ENCODE data around the gene NOL4L. TPM values are rescaled to one million over a fixed set of nuclear protein-coding genes. Genes with fewer than 3 reads are reported as not detected.

Gene NOL4L
- 30.5 and 32.7 TPM in 2 replicates for total RNA-seq
- long read RNA-seq, partial matches to known transcripts: 0 of 21 reads
- long read RNA-seq, other reads (novel, unspliced or antisense): 20 of 21 reads

- H3K9me3 Mint-ChIP-seq (ENCODE audit: unreplicated experiment): no peaks in the 10 kb centered on the region
- H3K4me1 Mint-ChIP-seq (ENCODE audit: unreplicated experiment): peaks cover 28% of the 10 kb centered on the region
- peak within 1 kb of the TSS; percentile 82 for H3K4me3 Mint-ChIP-seq (ENCODE audit: unreplicated experiment)
- H3K27ac Mint-ChIP-seq (ENCODE audit: unreplicated experiment): peak within 1 kb of the TSS; percentile 31
- peaks cover 3% of the 10 kb centered on the region for H3K27me3 Mint-ChIP-seq (ENCODE audit: unreplicated experiment)
- DNase-seq (ENCODE audit: extremely low spot score, unreplicated experiment): no peak
- no peaks in the 10 kb centered on the region for H3K36me3 Mint-ChIP-seq (ENCODE audit: unreplicated experiment)
- TF ChIP-seq CTCF (IDR thresholded peaks at IDR 0.05): no peak
Observed at GRCh38 chr20:32585011-32585585, at the start of gene NOL4L. TSS of gene NOL4L (minus strand) at chr20:32585333. CDS start at chr20:32584890, 443 bp downstream.

- DNase-seq (ENCODE audit: extremely low spot score, unreplicated experiment): no peak
- Mint-ChIP-seq H3K27me3 (ENCODE audit: unreplicated experiment) (no peaks in the 10 kb centered on the region), H3K9me3 (ENCODE audit: unreplicated experiment) (no peaks in the 10 kb centered on the region), H3K4me3 (ENCODE audit: unreplicated experiment) (no peak overlapping the region), H3K4me1 (ENCODE audit: unreplicated experiment) (peaks cover 31% of the 10 kb centered on the region), H3K36me3 (ENCODE audit: unreplicated experiment) (no peaks in the 10 kb centered on the region), H3K27ac (ENCODE audit: unreplicated experiment) (no peak overlapping the region)
- no peak for TF ChIP-seq CTCF (IDR thresholded peaks at IDR 0.05)
Observed at GRCh38 chr20:32634041-32634805, 49.1 kb upstream of the NOL4L start.

DNA sequence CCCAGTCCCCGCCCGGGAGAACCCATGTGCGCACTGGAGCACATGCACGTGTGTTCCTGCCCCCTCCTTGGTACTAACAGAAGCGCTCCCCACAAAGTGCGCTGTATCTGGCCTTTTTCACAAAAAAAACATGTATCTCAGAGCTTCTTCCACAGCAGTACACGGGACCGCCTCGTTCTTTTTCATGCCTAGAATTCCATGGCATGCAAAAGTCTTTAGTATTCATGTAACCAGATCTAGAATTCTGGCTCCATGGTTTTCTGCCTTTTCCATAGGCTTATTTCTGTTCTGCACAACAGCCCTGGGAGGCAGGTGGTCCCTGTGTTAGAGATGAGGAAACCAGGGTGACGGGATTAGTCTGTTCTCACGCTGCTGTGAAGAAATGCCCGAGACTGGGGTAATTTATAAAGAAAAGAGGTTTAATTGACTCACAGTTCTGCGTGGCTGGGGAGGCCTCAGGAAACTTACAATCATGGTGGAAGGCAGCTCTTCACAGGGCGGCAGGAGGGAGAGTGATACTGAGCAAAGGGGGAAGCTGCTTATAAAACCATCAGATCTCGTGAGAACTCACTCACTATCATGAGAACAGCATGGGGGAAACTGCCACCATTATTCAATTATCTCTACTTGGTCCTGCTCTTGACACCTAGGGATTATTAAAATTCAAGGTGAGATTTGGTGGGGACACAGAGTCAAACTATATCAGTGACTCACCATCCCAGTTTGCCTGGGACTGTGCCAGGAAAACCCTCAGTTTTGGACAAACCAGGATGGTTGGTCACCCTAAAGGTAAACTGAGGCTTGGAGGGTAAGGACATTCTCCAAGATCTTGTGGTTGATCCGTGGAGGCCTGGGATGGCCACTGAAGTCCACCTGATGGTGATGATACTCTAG is 47.6 kb upstream of the NOL4L start:
- DNase-seq (ENCODE audit: extremely low spot score, unreplicated experiment): no peak
- Mint-ChIP-seq H3K9me3 (ENCODE audit: unreplicated experiment) (no peaks in the 10 kb centered on the region), H3K4me3 (ENCODE audit: unreplicated experiment) (no peak overlapping the region), H3K36me3 (ENCODE audit: unreplicated experiment) (no peaks in the 10 kb centered on the region), H3K27ac (ENCODE audit: unreplicated experiment) (no peak overlapping the region), H3K4me1 (ENCODE audit: unreplicated experiment) (peaks cover 33% of the 10 kb centered on the region), H3K27me3 (ENCODE audit: unreplicated experiment) (no peaks in the 10 kb centered on the region)
- no peak for TF ChIP-seq CTCF (IDR thresholded peaks at IDR 0.05)

- Mint-ChIP-seq H3K27me3 (ENCODE audit: unreplicated experiment) (no peaks in the 10 kb centered on the region), H3K27ac (ENCODE audit: unreplicated experiment) (no peak overlapping the region), H3K36me3 (ENCODE audit: unreplicated experiment) (no peaks in the 10 kb centered on the region), H3K4me3 (ENCODE audit: unreplicated experiment) (no peak overlapping the region), H3K9me3 (ENCODE audit: unreplicated experiment) (no peaks in the 10 kb centered on the region), H3K4me1 (ENCODE audit: unreplicated experiment) (peaks cover 38% of the 10 kb centered on the region)
- no peak for TF ChIP-seq CTCF (IDR thresholded peaks at IDR 0.05)
- no peak for DNase-seq (ENCODE audit: extremely low spot score, unreplicated experiment)
Observed at GRCh38 chr20:32631933-32632460, 46.9 kb upstream of the NOL4L start.
